HG02885 (cell line): ENCODE data around the gene PDIA5.

Source experiments
- ATAC-seq: cut with Tn5 transposase; IDR thresholded peaks from one replicate; pipeline ENCODE4 v1.9.1; 2021; ENCODE audit warnings: mild to moderate bottlenecking; ENCODE audit not compliant: unreplicated experiment, poor library complexity

PDIA5 gene

GRCh38 chr3:123068601-123069381 lies 2.0 kb downstream of the PDIA5 start:
- no peak for ATAC-seq

DNA sequence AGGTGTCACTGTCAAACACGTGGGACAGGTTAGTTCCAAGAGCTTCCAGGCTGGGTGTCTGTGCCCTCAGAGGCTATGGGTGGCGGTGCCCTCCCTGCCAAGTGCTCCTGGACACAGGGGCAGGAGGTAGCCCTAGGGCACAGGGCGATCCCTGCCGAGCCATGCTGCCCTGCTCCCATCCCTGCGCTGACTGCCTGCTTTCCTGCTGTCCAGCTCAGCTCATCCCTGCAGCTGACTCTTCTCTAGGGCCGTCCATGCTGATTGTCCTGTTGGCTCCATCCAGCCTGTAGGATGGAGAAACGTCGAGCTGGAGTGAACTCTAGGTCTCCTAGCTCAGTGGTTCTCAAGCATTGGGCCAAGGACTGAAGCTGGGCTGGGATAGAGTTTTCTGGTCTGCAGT lies 3.7 kb downstream of the PDIA5 start:
- ATAC-seq = no peak

- ATAC-seq = no peak
Observed at GRCh38 chr3:123071146-123071545, 4.3 kb downstream of the PDIA5 start.

DNA sequence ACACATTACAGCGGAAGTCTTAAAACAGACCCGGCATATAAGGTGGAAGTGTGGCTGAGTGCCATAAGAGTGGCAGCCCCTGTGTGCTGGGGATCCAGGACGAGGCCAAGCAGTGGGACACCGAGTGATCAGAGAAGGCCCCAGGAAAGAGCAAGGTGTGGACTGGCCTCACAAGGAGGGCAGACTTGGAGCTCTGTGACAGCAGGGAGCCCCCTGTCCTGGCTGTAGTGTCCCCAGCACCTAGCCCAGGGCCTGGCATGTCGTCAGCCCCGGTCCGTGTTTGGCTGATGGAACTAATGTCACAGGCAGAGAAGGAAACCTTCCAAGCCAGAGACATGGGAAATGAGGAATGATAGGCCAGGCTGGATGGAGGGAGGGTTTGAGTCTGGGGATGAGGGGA lies 4.8 kb downstream of the PDIA5 start:
- no peak for ATAC-seq

DNA sequence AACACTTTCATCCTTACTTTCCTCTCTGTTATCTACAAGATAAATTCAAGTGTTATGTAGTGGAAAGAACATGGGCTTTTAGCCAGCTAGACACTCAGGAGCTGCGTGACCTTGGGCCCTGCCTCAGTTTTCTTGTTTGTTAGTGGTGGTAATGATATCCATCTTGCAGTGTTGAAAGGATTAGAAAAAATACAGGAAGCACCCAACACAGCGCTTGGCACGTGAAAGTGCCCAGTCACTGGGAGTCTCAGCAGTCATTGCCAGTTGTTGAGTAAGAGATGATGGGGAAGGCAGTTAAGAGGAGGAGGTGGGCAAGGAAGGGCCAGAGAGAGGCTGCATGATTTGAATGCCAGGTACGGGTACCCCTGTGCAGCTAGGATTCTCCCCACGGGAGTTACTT lies 5.3 kb downstream of the PDIA5 start:
- ATAC-seq = no peak

GRCh38 chr3:123072564-123072963 lies 5.7 kb downstream of the PDIA5 start:
- ATAC-seq = no peak

GRCh38 chr3:123075359-123075758 lies 8.5 kb downstream of the PDIA5 start:
- no peak for ATAC-seq

DNA sequence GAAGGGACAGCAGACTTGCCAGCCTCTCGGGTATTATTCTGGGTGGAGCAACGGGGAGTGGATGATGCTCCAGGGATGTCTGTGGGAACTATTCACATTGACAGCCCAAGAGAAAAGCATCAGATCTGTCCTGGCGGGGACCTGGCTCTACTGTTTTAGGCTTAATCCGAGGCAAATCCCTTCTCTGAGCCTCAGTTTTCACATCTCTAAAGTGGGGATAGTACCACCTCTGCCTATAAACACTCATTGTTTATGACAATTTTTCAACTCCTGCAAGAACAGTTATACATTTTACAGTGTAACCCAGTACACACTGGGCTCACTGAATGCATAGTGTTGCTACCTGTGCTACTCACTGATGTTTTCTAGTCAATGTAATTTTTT lies 9.3 kb downstream of the PDIA5 start:
- ATAC-seq = no peak

DNA sequence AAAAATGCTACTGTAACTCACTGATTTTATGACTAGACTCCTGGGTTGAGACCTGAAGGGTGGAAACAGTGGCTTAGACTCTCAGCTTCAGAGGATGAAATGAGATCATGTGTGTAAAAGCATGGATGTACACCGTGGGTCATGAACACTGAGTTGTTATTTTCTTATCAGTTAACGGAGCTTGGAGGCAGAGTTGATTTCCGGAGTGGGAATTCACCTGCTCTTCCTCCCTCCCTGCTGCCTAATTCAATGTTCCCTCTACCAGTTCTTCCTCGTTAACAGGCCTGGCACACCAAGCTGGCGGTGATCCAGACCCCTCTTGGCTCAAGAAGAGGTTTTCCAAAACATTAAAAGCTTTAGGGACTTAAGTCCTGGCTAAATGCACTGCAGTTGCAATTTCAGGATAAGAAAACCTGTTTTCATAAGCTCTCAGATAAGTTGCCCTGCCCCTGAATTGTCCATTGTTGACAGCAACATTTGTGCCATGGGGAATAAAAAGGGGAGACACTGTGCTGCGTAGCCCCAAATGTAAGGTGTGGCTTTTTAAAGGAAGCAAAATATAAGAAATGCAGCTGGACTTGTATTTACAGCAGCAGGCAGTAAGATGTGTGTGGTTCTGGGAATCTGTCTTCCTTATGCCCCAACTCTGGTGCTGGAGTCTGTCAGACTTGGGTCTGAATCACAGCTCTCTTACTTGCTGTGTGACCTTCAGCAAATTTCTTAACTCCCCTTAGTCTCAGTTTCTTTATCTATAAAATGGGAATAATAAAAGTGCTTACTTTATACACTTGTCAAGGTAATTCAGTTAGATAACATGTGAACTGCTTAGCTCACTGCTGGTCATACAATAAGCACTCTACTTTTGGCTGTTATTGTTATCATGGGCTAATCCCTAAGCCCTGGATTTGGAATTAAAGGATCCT lies 9.9 kb downstream of the PDIA5 start:
- no peak for ATAC-seq

- no peak for ATAC-seq
Observed at GRCh38 chr3:123078101-123078500, 11.3 kb downstream of the PDIA5 start.

DNA sequence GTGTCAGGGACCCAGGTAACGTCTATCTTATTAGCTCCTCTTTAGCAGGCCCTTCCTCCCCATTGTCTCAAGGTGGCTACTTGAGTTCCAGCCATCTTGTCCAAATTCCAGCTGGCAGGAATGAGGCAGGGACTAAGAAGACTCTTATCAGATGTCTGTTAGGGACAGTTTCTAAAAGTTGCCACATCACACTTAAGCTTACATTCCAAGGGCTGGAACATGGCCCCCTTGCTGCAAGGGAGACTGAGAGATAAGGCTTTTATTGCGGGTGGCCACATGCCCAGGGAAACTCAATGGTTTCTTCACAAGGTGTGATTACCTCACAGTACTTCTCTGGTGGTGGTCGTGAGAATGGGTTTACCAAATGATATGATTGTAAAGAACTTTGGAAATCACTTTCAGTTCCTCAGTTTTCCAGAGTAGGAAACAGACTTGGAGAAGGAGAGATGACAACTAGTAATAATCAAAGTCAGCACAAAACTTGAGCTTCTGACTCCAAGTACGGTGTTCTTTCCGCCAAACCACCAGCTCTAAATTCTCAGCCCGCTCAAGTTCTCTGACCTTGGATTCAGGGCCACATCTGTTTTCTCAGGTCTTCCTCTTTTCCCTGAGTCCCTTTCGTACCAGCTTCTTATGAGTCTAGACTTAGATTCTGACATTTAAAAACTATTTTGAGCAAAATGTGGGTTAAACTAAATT lies 14.2 kb downstream of the PDIA5 start:
- ATAC-seq = no peak

DNA sequence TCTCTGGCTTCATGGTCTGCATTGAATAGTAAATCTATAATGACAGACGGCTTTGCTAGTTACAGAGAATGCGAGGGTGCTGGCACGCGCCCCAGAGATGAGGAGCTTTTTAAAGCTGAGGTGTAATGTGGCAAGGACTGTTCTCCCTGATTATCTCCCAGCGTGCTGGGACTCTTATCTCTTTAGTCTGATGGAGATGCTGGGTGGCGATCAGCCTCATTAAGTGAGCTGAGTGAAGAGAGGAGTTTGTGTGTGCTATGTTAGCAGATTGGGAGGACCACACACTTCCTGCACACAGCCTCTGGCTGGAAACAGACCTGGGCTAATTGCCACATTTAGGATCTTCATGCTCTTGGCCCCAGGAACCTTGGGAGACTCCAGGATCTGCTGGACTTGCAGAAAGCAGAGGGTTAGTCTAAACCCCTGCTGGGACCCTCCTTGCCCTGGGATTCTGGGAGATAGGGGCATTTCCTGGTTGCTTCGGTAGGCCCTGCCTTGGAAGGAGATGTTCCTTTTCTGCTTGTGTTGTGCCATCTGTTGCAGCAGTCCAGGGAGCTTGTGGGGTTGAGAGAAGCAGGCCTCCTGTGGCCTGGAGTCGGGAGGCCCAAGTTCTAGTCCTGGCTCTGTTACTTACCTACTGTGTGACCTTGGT lies 15.0 kb downstream of the PDIA5 start:
- peak; percentile 6 for ATAC-seq

- ATAC-seq = peak; percentile 62
Observed at GRCh38 chr3:123082370-123083065, 15.7 kb downstream of the PDIA5 start.

GRCh38 chr3:123083383-123084124 lies 16.7 kb downstream of the PDIA5 start:
- ATAC-seq = no peak

- ATAC-seq = no peak
Observed at GRCh38 chr3:123084192-123084591, 17.4 kb downstream of the PDIA5 start.

GRCh38 chr3:123084738-123085237 lies 18.0 kb downstream of the PDIA5 start:
- no peak for ATAC-seq

GRCh38 chr3:123085293-123085931 lies 18.6 kb downstream of the PDIA5 start:
- no peak for ATAC-seq

DNA sequence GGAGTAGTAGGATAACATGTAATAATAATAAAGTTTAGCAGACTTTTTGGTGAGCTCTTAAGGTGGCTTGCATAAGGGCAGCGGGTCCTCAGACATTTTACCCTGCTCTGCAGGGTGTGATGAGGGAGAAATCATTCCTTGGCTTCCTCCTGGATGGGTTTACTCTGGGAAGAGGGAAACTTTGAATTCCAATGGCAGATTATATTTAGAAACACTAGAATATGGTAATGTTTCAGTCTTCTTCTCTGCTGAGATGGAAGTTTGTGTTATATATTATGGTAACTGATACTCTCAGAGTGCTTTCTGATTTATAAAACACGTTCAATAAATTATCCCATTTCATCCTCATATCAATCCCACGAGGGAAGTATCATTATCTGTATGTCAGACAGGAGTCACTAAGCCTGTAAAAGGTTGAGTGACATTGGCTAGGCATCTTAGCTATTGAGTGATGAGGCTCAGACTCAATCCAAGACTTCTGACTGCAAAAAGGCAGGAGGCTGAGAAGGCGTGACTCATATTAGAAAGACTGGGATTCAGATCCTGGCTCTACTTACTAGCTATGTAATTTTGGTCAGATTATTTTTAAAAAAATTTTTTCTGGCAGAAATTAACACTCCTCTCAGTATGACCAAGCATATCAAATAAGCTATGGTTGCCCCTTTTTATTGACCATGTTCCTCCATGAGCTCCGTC lies 19.3 kb downstream of the PDIA5 start:
- ATAC-seq = no peak
